Skeletal muscle satellite cell (primary cell): ENCODE measurements around the gene P3H4.
A peak's percentile ranks its signal among the peaks of the same experiment; 100 is the strongest.
"Not testable (repeated sequence)": the region's sequence is repeated elsewhere in the genome, so short reads cannot be mapped to it uniquely, and the experiment has no call there.

Source experiments
- H3K27me3 ChIP-seq: 2 replicates; pipeline ENCODE4 v1.7.0; 2013; ENCODE audit warnings: low read length; ENCODE audit not compliant: control insufficient read depth, insufficient read depth
- H3K36me3 ChIP-seq: 2 replicates; pipeline ENCODE4 v1.7.0; 2013; ENCODE audit warnings: mild to moderate bottlenecking, control low read depth, low read length; ENCODE audit not compliant: insufficient read depth
- H3K4me1 ChIP-seq: 2 replicates; pipeline ENCODE4 v1.7.0; 2013; ENCODE audit warnings: low read length; ENCODE audit not compliant: control insufficient read depth, insufficient read depth
- H3K4me2 ChIP-seq: 2 replicates; pipeline ENCODE4 v1.7.0; 2013; ENCODE audit warnings: mild to moderate bottlenecking, low read length
- H3K4me3 ChIP-seq: 2 replicates; pipeline ENCODE4 v1.7.0; 2013; ENCODE audit warnings: low read length
- H3K9ac ChIP-seq: 2 replicates; pipeline ENCODE4 v1.7.0; 2013; ENCODE audit warnings: mild to moderate bottlenecking, low read depth, low read length, moderate library complexity
- H3K9me3 ChIP-seq: replicated peaks from 2 replicates; pipeline ENCODE4 v1.7.0; 2013; ENCODE audit warnings: mild to moderate bottlenecking, control low read depth, low read length

The P3H4 gene

DNA sequence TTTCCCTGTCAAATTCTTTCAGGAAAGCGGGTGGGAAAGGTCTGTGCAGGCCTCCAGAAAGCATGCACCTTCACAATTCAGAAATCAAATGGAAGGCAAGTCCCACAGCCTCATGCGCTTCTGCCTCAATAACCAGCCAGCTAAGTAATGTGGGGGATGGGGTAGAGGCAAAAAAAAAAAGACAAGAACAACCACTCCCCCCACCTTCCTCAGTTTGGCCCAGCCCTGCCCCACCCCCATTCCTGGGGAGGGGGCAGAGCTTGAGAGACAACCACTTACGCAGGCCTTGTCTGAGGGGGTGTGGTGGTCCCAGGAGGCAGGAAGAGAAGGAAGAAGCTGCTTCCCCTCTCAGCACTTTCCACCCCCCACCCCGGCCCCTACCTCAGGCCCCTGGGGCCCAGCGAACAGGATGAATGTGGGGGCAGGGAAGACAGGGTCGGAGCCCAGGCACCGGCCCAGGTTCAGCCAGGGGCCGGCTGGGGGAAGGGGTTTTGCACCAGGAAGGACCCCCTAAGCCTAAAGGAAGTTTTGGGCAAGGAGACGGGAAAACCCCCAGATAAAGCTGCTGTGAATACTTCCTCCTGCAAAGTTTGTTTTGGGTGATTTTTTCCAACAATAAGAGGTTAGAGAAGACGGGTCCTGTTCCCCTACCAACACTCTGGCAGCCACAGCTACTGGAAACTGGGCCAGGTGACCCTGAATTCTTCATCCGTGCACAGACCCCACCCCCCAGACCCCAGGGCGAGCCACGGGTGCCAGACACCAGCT, 26.5 kb downstream of the P3H4 start:
- peaks cover 26% of the 10 kb centered on the region for H3K4me1 ChIP-seq
- peak overlapping the region; percentile 79 for H3K4me2 ChIP-seq
- H3K9me3 ChIP-seq: no peaks in the 10 kb centered on the region
- peak overlapping the region; percentile 37 for H3K9ac ChIP-seq
- H3K27me3 ChIP-seq: peaks cover 40% of the 10 kb centered on the region
- H3K4me3 ChIP-seq: peak overlapping the region; percentile 67
- H3K36me3 ChIP-seq: no peaks in the 10 kb centered on the region

GRCh38 chr17:41784207-41784744, 27.5 kb downstream of the P3H4 start:
- H3K4me3 ChIP-seq: peak overlapping the region; percentile 46
- H3K4me2 ChIP-seq: peak overlapping the region; percentile 70
- peaks cover 37% of the 10 kb centered on the region for H3K27me3 ChIP-seq
- H3K9me3 ChIP-seq: no peaks in the 10 kb centered on the region
- peaks cover 26% of the 10 kb centered on the region for H3K4me1 ChIP-seq
- no peaks in the 10 kb centered on the region for H3K36me3 ChIP-seq
- H3K9ac ChIP-seq: no peak overlapping the region

DNA sequence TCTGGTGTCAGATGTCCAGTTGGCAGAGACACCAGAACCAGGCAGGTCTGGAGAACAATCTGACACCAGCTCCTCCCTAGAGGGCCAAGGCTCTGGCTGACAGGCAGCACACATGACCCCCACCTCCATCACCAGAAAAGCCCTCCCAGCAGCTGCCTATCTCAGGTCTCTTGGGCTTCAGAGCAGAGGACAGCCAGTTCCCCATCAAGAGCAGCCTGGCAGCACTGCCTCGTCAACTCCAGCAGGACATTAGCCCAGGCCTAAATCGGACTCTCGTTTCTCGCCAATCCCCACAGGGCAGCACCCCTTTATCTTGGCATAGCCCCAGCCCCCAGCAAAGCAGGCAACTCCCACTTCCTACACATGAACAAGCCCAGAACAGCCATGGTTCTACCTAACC, 29.6 kb downstream of the P3H4 start:
- H3K4me1 ChIP-seq: peaks cover 38% of the 10 kb centered on the region
- no peaks in the 10 kb centered on the region for H3K9me3 ChIP-seq
- no peak overlapping the region for H3K9ac ChIP-seq

GRCh38 chr17:41781404-41782110, 30.2 kb downstream of the P3H4 start:
- Histone ChIP-seq H3K9ac (no peak overlapping the region), H3K4me2 (no peak overlapping the region), H3K9me3 (no peaks in the 10 kb centered on the region), H3K36me3 (no peaks in the 10 kb centered on the region), H3K27me3 (peaks cover 17% of the 10 kb centered on the region), H3K4me1 (peaks cover 41% of the 10 kb centered on the region), H3K4me3 (no peak overlapping the region)

More for the DNA sequence above, 29.6 kb downstream of the P3H4 start:
- H3K4me3 ChIP-seq: no peak overlapping the region
- H3K4me2 ChIP-seq: no peak overlapping the region
- H3K36me3 ChIP-seq: no peaks in the 10 kb centered on the region
- H3K27me3 ChIP-seq: peaks cover 23% of the 10 kb centered on the region

GRCh38 chr17:41779954-41780353, 31.8 kb downstream of the P3H4 start:
- Histone ChIP-seq H3K4me3 (no peak overlapping the region), H3K9ac (no peak overlapping the region), H3K4me1 (peaks cover 31% of the 10 kb centered on the region), H3K4me2 (no peak overlapping the region), H3K9me3 (no peaks in the 10 kb centered on the region), H3K36me3 (no peaks in the 10 kb centered on the region), H3K27me3 (peaks cover 7% of the 10 kb centered on the region)

DNA sequence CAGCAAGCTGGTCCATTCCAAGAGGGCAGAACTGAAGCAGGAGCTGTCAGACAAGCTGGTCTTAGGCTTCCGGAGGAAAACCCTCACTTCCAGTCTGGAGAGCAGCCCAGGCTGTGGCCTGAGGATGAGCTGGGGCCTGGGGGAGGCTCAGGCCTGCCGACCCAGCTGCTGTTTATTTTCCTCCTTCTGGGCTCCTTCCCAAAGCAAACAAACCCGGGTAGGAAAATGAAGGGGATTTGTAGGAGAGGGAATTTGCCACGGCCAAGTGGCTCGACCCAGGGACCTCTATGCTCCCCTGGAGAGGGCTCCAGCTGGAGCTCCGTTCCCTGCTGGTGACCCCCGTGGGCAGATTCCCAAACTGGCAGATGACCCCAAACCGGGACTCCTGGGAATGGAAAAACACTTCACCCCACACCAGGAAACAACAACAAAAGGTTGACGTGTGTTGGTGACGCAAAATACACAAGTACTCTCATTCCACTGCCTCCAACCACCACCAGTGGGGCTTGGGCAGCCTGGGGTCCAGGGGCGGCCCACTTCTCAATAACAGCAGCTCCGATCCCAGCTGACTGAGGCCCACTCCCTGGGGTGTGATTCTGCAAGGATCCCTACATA, 34.1 kb downstream of the P3H4 start:
- Histone ChIP-seq H3K36me3 (no peaks in the 10 kb centered on the region), H3K9me3 (no peaks in the 10 kb centered on the region), H3K4me2 (peak overlapping the region; percentile 42), H3K4me3 (no peak overlapping the region), H3K4me1 (peaks cover 30% of the 10 kb centered on the region), H3K9ac (peak overlapping the region; percentile 27), H3K27me3 (peaks cover 7% of the 10 kb centered on the region)

- Histone ChIP-seq H3K4me2 (peak overlapping the region; percentile 37), H3K36me3 (no peaks in the 10 kb centered on the region), H3K9ac (peak overlapping the region; percentile 27), H3K4me1 (peaks cover 30% of the 10 kb centered on the region), H3K9me3 (no peaks in the 10 kb centered on the region), H3K27me3 (peaks cover 3% of the 10 kb centered on the region), H3K4me3 (no peak overlapping the region)
Observed at GRCh38 chr17:41777157-41777573, 34.6 kb downstream of the P3H4 start.

DNA sequence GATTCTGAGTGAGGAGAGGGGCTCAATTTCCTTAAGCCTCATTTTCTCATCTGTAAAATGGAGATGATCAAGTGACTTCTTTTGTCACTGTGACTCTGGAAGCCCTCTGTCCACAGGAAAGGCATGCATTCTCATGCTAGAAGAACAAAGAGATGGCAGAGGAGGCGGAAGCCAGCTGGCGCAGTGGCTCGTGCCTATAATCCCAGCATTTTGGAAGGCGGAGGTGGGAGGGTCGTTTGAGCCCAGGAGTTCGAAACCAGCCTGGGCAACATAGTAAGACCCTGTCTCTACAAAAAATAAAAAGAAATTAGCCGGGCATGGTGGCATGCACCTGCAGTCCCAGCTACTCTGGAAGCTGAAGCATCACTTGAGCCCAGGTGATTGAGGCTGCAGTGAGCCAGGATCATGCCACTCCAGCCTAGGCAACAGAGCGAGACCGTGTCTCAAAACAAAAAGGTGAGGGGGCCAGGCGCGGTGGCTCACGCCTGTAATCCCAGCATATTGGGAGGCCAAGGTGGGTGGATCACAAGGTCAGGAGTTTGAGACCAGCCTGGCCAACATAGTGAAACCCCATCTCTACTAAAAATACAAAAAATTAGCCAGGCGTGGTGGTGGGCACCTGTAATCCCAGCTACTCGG, 35.4 kb downstream of the P3H4 start:
- H3K4me2 ChIP-seq, H3K36me3 ChIP-seq, H3K9me3 ChIP-seq, H3K27me3 ChIP-seq, H3K9ac ChIP-seq, H3K4me3 ChIP-seq: not testable (repeated sequence)
- peaks cover 26% of the 10 kb centered on the region for H3K4me1 ChIP-seq

DNA sequence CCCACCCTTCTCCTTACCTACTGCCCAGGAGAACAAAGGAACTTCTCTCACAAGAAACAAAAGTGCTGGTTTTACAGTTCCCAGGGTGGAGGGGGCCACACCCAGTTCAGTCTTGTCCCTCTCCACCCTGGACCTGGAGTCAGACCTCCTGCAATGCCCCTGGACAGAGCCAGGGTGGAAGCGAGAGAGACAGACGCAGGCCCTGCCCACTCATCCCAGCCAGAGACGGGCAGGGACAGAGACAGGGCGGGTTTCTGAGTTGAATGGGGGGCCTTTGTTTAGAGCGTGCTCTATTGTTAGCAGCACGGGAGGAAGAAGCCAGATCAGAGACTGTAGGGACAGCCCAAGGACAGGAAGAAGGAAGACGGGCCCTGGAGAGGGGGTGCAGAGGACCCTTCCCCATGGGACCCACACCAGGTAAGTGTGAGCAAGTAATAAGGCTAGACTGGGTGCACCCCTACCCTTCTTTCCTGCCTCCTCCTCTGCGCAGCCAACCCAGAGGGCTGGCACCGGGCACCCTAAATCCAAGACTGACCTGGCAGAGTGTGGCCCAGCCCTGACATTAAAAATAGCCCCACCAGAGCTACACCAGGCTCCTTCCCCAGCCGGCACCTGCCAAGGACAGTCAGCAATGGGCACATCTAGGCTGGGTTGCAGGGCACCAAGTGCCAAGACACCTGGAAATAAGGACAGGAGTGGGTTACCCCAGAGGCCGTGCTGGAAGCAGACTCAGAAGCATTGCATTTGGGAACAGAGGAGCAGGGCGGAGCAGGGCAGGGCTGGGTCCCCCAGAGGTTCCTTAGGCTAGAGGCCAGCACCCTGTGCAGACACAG, 36.1 kb downstream of the P3H4 start:
- no peaks in the 10 kb centered on the region for H3K9me3 ChIP-seq
- H3K36me3 ChIP-seq: no peaks in the 10 kb centered on the region
- no peak overlapping the region for H3K4me3 ChIP-seq
- no peak overlapping the region for H3K9ac ChIP-seq
- no peaks in the 10 kb centered on the region for H3K27me3 ChIP-seq
- no peak overlapping the region for H3K4me2 ChIP-seq
- H3K4me1 ChIP-seq: peaks cover 26% of the 10 kb centered on the region

GRCh38 chr17:41773731-41774193, 38.0 kb downstream of the P3H4 start:
- Histone ChIP-seq H3K4me2 (no peak overlapping the region), H3K9ac (no peak overlapping the region), H3K36me3 (no peaks in the 10 kb centered on the region), H3K4me1 (peaks cover 26% of the 10 kb centered on the region), H3K4me3 (no peak overlapping the region), H3K27me3 (no peaks in the 10 kb centered on the region), H3K9me3 (no peaks in the 10 kb centered on the region)
